GM19438 (cell line): ENCODE results near the gene GPD1.

Experiments used
- ATAC-seq: cut with Tn5 transposase; IDR thresholded peaks from one replicate; pipeline ENCODE4 v1.9.1; 2021; ENCODE audit warnings: low read depth; ENCODE audit not compliant: unreplicated experiment

Gene GPD1

GRCh38 chr12:50103767-50104321, at the start of gene GPD1:
GPD1 (plus strand) TSS chr12:50104008; CDS start chr12:50104051, 43 bp downstream.
- no peak for ATAC-seq

GRCh38 chr12:50055831-50056638, 47.8 kb upstream of the GPD1 start:
- ATAC-seq = no peak

GRCh38 chr12:50056639-50056976, 47.2 kb upstream of the GPD1 start:
- ATAC-seq = no peak

- no peak for ATAC-seq
These were observed 46.6 kb upstream of the GPD1 start, which contains the start of gene ASIC1 for GRCh38 chr12:50057000-50057841. ASIC1 (plus strand) TSS chr12:50057596; CDS start chr12:50058767, 1,171 bp downstream.

GRCh38 chr12:50057896-50058670, 45.7 kb upstream of the GPD1 start:
- ATAC-seq = no peak

- ATAC-seq = no peak
These were observed 45.0 kb upstream of the GPD1 start for GRCh38 chr12:50058743-50059312.

GRCh38 chr12:50059440-50060119, 44.2 kb upstream of the GPD1 start:
- no peak for ATAC-seq

- no peak for ATAC-seq
These were observed 43.7 kb upstream of the GPD1 start for GRCh38 chr12:50060120-50060468.

GRCh38 chr12:50061171-50061570, 42.6 kb upstream of the GPD1 start:
- ATAC-seq = no peak

GRCh38 chr12:50061946-50062686, 41.7 kb upstream of the GPD1 start:
- no peak for ATAC-seq

GRCh38 chr12:50062728-50063460, 40.9 kb upstream of the GPD1 start:
- ATAC-seq = no peak

- no peak for ATAC-seq
These were observed 38.0 kb upstream of the GPD1 start for GRCh38 chr12:50065726-50066310.

- ATAC-seq = no peak
These were observed 37.4 kb upstream of the GPD1 start for GRCh38 chr12:50066402-50066801.

- ATAC-seq = no peak
These were observed 34.7 kb upstream of the GPD1 start for GRCh38 chr12:50069069-50069468.

GRCh38 chr12:50069539-50069938, 34.3 kb upstream of the GPD1 start:
- no peak for ATAC-seq

GRCh38 chr12:50070314-50071060, 33.3 kb upstream of the GPD1 start:
- no peak for ATAC-seq

GRCh38 chr12:50072198-50072907, 31.5 kb upstream of the GPD1 start:
- ATAC-seq = no peak
